Mesendoderm (in vitro differentiated cells): ENCODE data around the gene ARID5B.
"Not testable (repeated sequence)": the region's sequence is repeated elsewhere in the genome, so short reads cannot be mapped to it uniquely, and the experiment has no call there.

Experiments
- DNase-seq: peaks from one replicate; pipeline ENCODE4 v3.0.0; 2013
- H2AK5ac ChIP-seq: 2 replicates; pipeline ENCODE4 v1.6.1; 2013; ENCODE audit warnings: low read length, inconsistent platforms
- H2BK120ac ChIP-seq: 2 replicates; pipeline ENCODE4 v1.6.1; 2013; ENCODE audit warnings: low read depth, mild to moderate bottlenecking, low read length, moderate library complexity, mixed read lengths
- H2BK15ac ChIP-seq: replicated peaks from 2 replicates; pipeline ENCODE4 v1.6.1; 2013; ENCODE audit warnings: low read depth, mild to moderate bottlenecking, moderate library complexity
- H2BK5ac ChIP-seq: 2 replicates; pipeline ENCODE4 v1.6.1; 2013; ENCODE audit warnings: low read length, inconsistent platforms
- H3K18ac ChIP-seq: 2 replicates; pipeline ENCODE4 v1.6.1; 2013; ENCODE audit warnings: mild to moderate bottlenecking, low read length, mixed read lengths
- H3K23ac ChIP-seq: one replicate; pipeline ENCODE4 v1.6.1; 2013; ENCODE audit warnings: low read length
- H3K27ac ChIP-seq: 2 replicates; pipeline ENCODE4 v1.5.1; 2013; ENCODE audit warnings: low read depth, mild to moderate bottlenecking, inconsistent platforms, low read length, moderate library complexity
- H3K27me3 ChIP-seq: 2 replicates; pipeline ENCODE4 v1.6.1; 2013; ENCODE audit warnings: low read length, control low read depth, mild to moderate bottlenecking, inconsistent platforms; ENCODE audit not compliant: insufficient read depth, poor library complexity
- H3K36me3 ChIP-seq: 2 replicates; pipeline ENCODE4 v1.6.1; 2013; ENCODE audit warnings: low read length, inconsistent platforms; ENCODE audit not compliant: control insufficient read depth, insufficient read depth
- H3K4ac ChIP-seq: one replicate; pipeline ENCODE4 v1.6.1; 2013; ENCODE audit warnings: low read depth, mild to moderate bottlenecking, low read length, moderate library complexity
- H3K4me1 ChIP-seq: 2 replicates; pipeline ENCODE4 v1.6.1; 2013; ENCODE audit warnings: low read depth, low read length, inconsistent platforms; ENCODE audit not compliant: control insufficient read depth
- H3K4me2 ChIP-seq: 2 replicates; pipeline ENCODE4 v1.6.1; 2013; ENCODE audit warnings: low read length
- H3K4me3 ChIP-seq: 2 replicates; pipeline ENCODE4 v1.5.1; 2013; ENCODE audit warnings: mild to moderate bottlenecking, low read length
- H3K56ac ChIP-seq: one replicate; pipeline ENCODE4 v1.6.1; 2013; ENCODE audit warnings: low read length
- H3K79me1 ChIP-seq: 2 replicates; pipeline ENCODE4 v1.6.1; 2013; ENCODE audit warnings: low read length, inconsistent platforms
- H3K79me2 ChIP-seq: 2 replicates; pipeline ENCODE4 v1.6.1; 2013; ENCODE audit warnings: mild to moderate bottlenecking, low read length; ENCODE audit not compliant: control insufficient read depth, insufficient read depth
- H3K9ac ChIP-seq: 2 replicates; pipeline ENCODE4 v1.6.1; 2013; ENCODE audit warnings: low read length, inconsistent platforms
- H4K5ac ChIP-seq: one replicate; pipeline ENCODE4 v1.6.1; 2013; ENCODE audit warnings: low read length
- H4K8ac ChIP-seq: one replicate; pipeline ENCODE4 v1.6.1; 2013; ENCODE audit warnings: low read depth, mild to moderate bottlenecking, control low read depth, low read length, moderate library complexity
- WGBS: extraction: QIAGEN DNeasy Blood & Tissue Kit; methylation state at CpG from one replicate; pipeline ENCODE4 v1.1.7; 2013; ENCODE audit warnings: low lambda C conversion rate, missing lambda C conversion rate; ENCODE audit not compliant: insufficient coverage; ENCODE audit errors: extremely low coverage; 5-methylcytosine and 5-hydroxymethylcytosine counted together

Gene ARID5B

GRCh38 chr10:62027841-62028501 lies 126.5 kb downstream of the ARID5B start:
- Histone ChIP-seq H3K79me2 (no peaks in the 10 kb centered on the region), H3K27ac (no peak overlapping the region), H2BK15ac (no peak overlapping the region), H3K79me1 (no peaks in the 10 kb centered on the region), H2BK5ac (no peak overlapping the region), H2AK5ac (no peak overlapping the region), H4K8ac (no peak overlapping the region), H3K18ac (no peak overlapping the region), H3K23ac (no peak overlapping the region), H3K4ac (no peak overlapping the region), H3K27me3 (no peaks in the 10 kb centered on the region), H3K4me2 (no peak overlapping the region), H3K36me3 (no peaks in the 10 kb centered on the region), H4K5ac (no peak overlapping the region), H3K4me1 (peaks cover 7% of the 10 kb centered on the region), H2BK120ac (no peak overlapping the region), H3K4me3 (no peak overlapping the region), H3K9ac (no peak overlapping the region), H3K56ac (no peak overlapping the region)
- WGBS, result no CpG with 5 or more reads among the region's 5 CpGs
- no peak for DNase-seq

- H3K18ac ChIP-seq, H2BK15ac ChIP-seq, H2BK120ac ChIP-seq, H3K79me1 ChIP-seq, H4K8ac ChIP-seq, H3K4ac ChIP-seq, H2AK5ac ChIP-seq, H3K36me3 ChIP-seq, H3K79me2 ChIP-seq, H2BK5ac ChIP-seq, DNase-seq, H3K23ac ChIP-seq, H4K5ac ChIP-seq, H3K9ac ChIP-seq, H3K27me3 ChIP-seq, H3K4me2 ChIP-seq, H3K4me1 ChIP-seq, H3K27ac ChIP-seq, H3K56ac ChIP-seq, H3K4me3 ChIP-seq: not testable (repeated sequence)
- no CpG with 5 or more reads among the region's 5 CpGs for WGBS
Measured at GRCh38 chr10:62028502-62028842, 127.0 kb downstream of the ARID5B start.

- Histone ChIP-seq H3K79me1 (no peaks in the 10 kb centered on the region), H3K27ac (no peak overlapping the region)
- no CpG with 5 or more reads among the region's 2 CpGs for WGBS
Measured at GRCh38 chr10:62029401-62029800, 127.9 kb downstream of the ARID5B start.

GRCh38 chr10:62031507-62031906 lies 130.0 kb downstream of the ARID5B start:
- Histone ChIP-seq H2BK5ac (no peak overlapping the region), H3K4ac (no peak overlapping the region), H3K79me1 (no peaks in the 10 kb centered on the region), H3K4me3 (no peak overlapping the region), H3K18ac (no peak overlapping the region), H2AK5ac (no peak overlapping the region), H2BK120ac (no peak overlapping the region), H3K79me2 (no peaks in the 10 kb centered on the region), H3K36me3 (no peaks in the 10 kb centered on the region), H4K5ac (no peak overlapping the region), H3K23ac (no peak overlapping the region), H3K4me2 (no peak overlapping the region), H3K4me1 (no peaks in the 10 kb centered on the region), H3K27me3 (no peaks in the 10 kb centered on the region), H4K8ac (no peak overlapping the region), H3K9ac (no peak overlapping the region), H2BK15ac (no peak overlapping the region), H3K56ac (no peak overlapping the region), H3K27ac (no peak overlapping the region)
- no peak for DNase-seq
- WGBS, result no CpG with 5 or more reads among the region's 2 CpGs

More at GRCh38 chr10:62029401-62029800, 127.9 kb downstream of the ARID5B start:
- H3K56ac ChIP-seq, result no peak overlapping the region
- no peak overlapping the region for H2BK120ac ChIP-seq
- H3K4ac ChIP-seq, result no peak overlapping the region
- H3K27me3 ChIP-seq, result no peaks in the 10 kb centered on the region
- no peaks in the 10 kb centered on the region for H3K79me2 ChIP-seq
- no peak overlapping the region for H2BK5ac ChIP-seq
- H3K4me2 ChIP-seq, result no peak overlapping the region
- no peak overlapping the region for H3K9ac ChIP-seq
- no peak overlapping the region for H2AK5ac ChIP-seq
- H4K5ac ChIP-seq, result no peak overlapping the region
- H3K36me3 ChIP-seq, result no peaks in the 10 kb centered on the region
- no peak overlapping the region for H2BK15ac ChIP-seq
- no peak overlapping the region for H4K8ac ChIP-seq
- H3K4me3 ChIP-seq, result no peak overlapping the region
- no peak overlapping the region for H3K23ac ChIP-seq
- DNase-seq, result no peak
- no peaks in the 10 kb centered on the region for H3K4me1 ChIP-seq
- H3K18ac ChIP-seq, result no peak overlapping the region

GRCh38 chr10:62033125-62033524 lies 131.6 kb downstream of the ARID5B start:
- no peak overlapping the region for H3K18ac ChIP-seq
- WGBS, result no CpG with 5 or more reads among the region's 3 CpGs

GRCh38 chr10:62034096-62034640 lies 132.7 kb downstream of the ARID5B start:
- Histone ChIP-seq H2BK120ac (no peak overlapping the region), H2BK5ac (no peak overlapping the region), H4K5ac (no peak overlapping the region), H3K23ac (no peak overlapping the region), H3K4ac (no peak overlapping the region), H2AK5ac (no peak overlapping the region), H3K4me2 (no peak overlapping the region), H3K79me2 (no peaks in the 10 kb centered on the region), H4K8ac (no peak overlapping the region), H3K9ac (no peak overlapping the region), H3K27ac (no peak overlapping the region), H3K18ac (no peak overlapping the region), H3K56ac (no peak overlapping the region), H2BK15ac (no peak overlapping the region), H3K79me1 (no peaks in the 10 kb centered on the region), H3K36me3 (no peaks in the 10 kb centered on the region), H3K27me3 (no peaks in the 10 kb centered on the region), H3K4me1 (no peaks in the 10 kb centered on the region), H3K4me3 (no peak overlapping the region)
- no CpG with 5 or more reads among the region's 7 CpGs for WGBS
- no peak for DNase-seq

More at GRCh38 chr10:62033125-62033524, 131.6 kb downstream of the ARID5B start:
- H3K4me2 ChIP-seq, result no peak overlapping the region
- no peak overlapping the region for H3K9ac ChIP-seq
- no peak overlapping the region for H4K8ac ChIP-seq
- no peak overlapping the region for H3K56ac ChIP-seq
- no peak for DNase-seq
- H3K79me1 ChIP-seq, result no peaks in the 10 kb centered on the region
- H3K27me3 ChIP-seq, result no peaks in the 10 kb centered on the region
- H3K23ac ChIP-seq, result no peak overlapping the region
- no peak overlapping the region for H2BK5ac ChIP-seq
- H3K79me2 ChIP-seq, result no peaks in the 10 kb centered on the region
- H3K36me3 ChIP-seq, result no peaks in the 10 kb centered on the region
- H3K4ac ChIP-seq, result no peak overlapping the region
- H2AK5ac ChIP-seq, result no peak overlapping the region
- H3K4me1 ChIP-seq, result no peaks in the 10 kb centered on the region
- H3K27ac ChIP-seq, result no peak overlapping the region
- H2BK15ac ChIP-seq, result no peak overlapping the region
- H2BK120ac ChIP-seq, result no peak overlapping the region
- H4K5ac ChIP-seq, result no peak overlapping the region
- H3K4me3 ChIP-seq, result no peak overlapping the region
